HG03520 (cell line): ENCODE results near the gene TFF2.

Source experiments
- ATAC-seq: cut with Tn5 transposase; IDR thresholded peaks from one replicate; pipeline ENCODE4 v1.9.1; 2021; ENCODE audit warnings: mild to moderate bottlenecking, moderate library complexity; ENCODE audit not compliant: unreplicated experiment

Gene TFF2

GRCh38 chr21:42308161-42308913 lies 42.5 kb downstream of the TFF2 start:
- no peak for ATAC-seq

GRCh38 chr21:42307106-42307505 lies 43.7 kb downstream of the TFF2 start:
- no peak for ATAC-seq

- no peak for ATAC-seq
These were observed 44.3 kb downstream of the TFF2 start for GRCh38 chr21:42306366-42307035.

- no peak for ATAC-seq
These were observed 45.1 kb downstream of the TFF2 start for GRCh38 chr21:42305707-42306147.

- ATAC-seq, result no peak
These were observed 46.0 kb downstream of the TFF2 start for GRCh38 chr21:42304556-42305454.

GRCh38 chr21:42303443-42303842 lies 47.4 kb downstream of the TFF2 start:
- no peak for ATAC-seq

GRCh38 chr21:42302794-42303193 lies 48.0 kb downstream of the TFF2 start:
- ATAC-seq, result no peak

- ATAC-seq, result no peak
These were observed 48.6 kb downstream of the TFF2 start for GRCh38 chr21:42302076-42302650.

- no peak for ATAC-seq
These were observed 49.3 kb downstream of the TFF2 start for GRCh38 chr21:42301371-42302075.

- ATAC-seq, result no peak
These were observed 49.8 kb downstream of the TFF2 start for GRCh38 chr21:42300956-42301355.

GRCh38 chr21:42300045-42300583 lies 50.7 kb downstream of the TFF2 start:
- no peak for ATAC-seq

- no peak for ATAC-seq
These were observed 51.3 kb downstream of the TFF2 start for GRCh38 chr21:42299324-42300044.

- ATAC-seq, result no peak
These were observed 52.1 kb downstream of the TFF2 start for GRCh38 chr21:42298657-42299056.

GRCh38 chr21:42298237-42298636 lies 52.6 kb downstream of the TFF2 start:
- ATAC-seq, result no peak

GRCh38 chr21:42297377-42297776 lies 53.4 kb downstream of the TFF2 start:
- ATAC-seq, result no peak

GRCh38 chr21:42296501-42296900 lies 54.3 kb downstream of the TFF2 start:
- ATAC-seq, result no peak
